KOPT-K1 (cell line): Measurements from ENCODE around the gene ATP11A.
"Not testable (repeated sequence)": the region's sequence is repeated elsewhere in the genome, so short reads cannot be mapped to it uniquely, and the experiment has no call there.

Experiments
- H3K27ac ChIP-seq: fragments of 200-600 bp; sonication (generic); 2 replicates; pipeline ENCODE4 v1.5.1; 2016; ENCODE audit warnings: antibody characterized with exemption, mild to moderate bottlenecking, low read depth, low read length; ENCODE audit not compliant: poor library complexity, severe bottlenecking
- H3K36me3 ChIP-seq: fragments of 200-600 bp; sonication (generic); 2 replicates; pipeline ENCODE4 v1.5.1; 2017; ENCODE audit warnings: antibody characterized with exemption, mild to moderate bottlenecking, low read length, moderate library complexity; ENCODE audit not compliant: insufficient read depth
- H3K9me3 ChIP-seq: fragments of 200-600 bp; sonication (generic); 2 replicates; pipeline ENCODE4 v1.5.1; 2017; ENCODE audit warnings: antibody characterized with exemption, low read length, mild to moderate bottlenecking; ENCODE audit not compliant: insufficient read depth, poor library complexity, severe bottlenecking

ATP11A gene

DNA sequence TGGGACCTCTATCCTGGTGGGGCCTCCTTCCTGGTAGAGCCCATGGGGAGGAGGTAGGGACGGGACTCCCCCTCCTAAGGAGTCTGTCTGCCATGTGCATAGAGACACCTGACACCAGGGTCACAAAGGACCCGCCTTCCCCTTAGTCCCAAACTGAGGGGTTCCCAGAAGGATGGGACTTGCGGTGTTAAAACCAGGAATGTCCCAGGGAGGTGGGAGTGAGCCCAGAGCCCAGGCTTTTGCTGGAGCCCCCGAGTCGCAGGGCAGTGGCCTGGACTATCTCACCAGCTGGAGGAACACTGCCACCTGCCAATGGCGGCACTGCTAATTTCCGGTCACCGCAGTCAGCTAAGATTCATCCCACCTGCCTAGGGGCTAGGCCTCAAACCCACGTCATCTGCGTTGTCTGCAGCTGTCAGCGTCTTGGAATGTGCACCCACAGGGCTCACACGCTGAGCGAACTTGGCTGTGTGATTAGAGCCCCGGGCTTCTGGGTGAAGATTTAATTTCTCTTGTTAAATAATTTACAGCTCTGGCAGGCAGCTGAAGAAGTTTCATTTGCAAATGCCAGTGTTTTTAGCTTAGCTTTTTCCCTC is 31.9 kb upstream of the ATP11A start:
- Histone ChIP-seq H3K9me3 (no peaks in the 10 kb centered on the region), H3K36me3 (no peaks in the 10 kb centered on the region), H3K27ac (no peak overlapping the region)

DNA sequence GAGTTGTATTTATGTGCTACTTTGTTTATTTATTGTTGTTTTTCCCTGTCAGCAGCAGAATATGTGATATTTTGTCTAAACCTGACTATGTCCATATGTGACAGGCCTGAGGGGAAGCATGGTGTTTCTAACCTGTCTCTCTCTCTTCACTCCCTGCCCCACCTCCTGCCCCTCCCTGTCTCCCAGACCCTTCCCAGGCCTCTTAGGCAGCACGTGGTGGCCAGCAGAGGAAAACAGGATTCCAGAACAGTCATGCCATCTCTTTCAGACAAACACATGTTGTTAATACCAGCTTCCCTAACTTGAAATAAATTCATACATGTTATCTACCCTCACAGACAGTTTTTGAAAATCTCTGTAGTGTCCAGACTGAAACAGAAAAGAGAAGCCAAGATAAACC is 31.0 kb upstream of the ATP11A start:
- Histone ChIP-seq H3K36me3 (no peaks in the 10 kb centered on the region), H3K9me3 (no peaks in the 10 kb centered on the region), H3K27ac (no peak overlapping the region)

GRCh38 chr13:112661291-112661690 is 28.5 kb upstream of the ATP11A start:
- H3K9me3 ChIP-seq: no peaks in the 10 kb centered on the region
- no peaks in the 10 kb centered on the region for H3K36me3 ChIP-seq
- no peak overlapping the region for H3K27ac ChIP-seq

- Histone ChIP-seq H3K27ac (no peak overlapping the region), H3K9me3 (no peaks in the 10 kb centered on the region), H3K36me3 (no peaks in the 10 kb centered on the region)
Measured at GRCh38 chr13:112664501-112665203, 25.2 kb upstream of the ATP11A start.

DNA sequence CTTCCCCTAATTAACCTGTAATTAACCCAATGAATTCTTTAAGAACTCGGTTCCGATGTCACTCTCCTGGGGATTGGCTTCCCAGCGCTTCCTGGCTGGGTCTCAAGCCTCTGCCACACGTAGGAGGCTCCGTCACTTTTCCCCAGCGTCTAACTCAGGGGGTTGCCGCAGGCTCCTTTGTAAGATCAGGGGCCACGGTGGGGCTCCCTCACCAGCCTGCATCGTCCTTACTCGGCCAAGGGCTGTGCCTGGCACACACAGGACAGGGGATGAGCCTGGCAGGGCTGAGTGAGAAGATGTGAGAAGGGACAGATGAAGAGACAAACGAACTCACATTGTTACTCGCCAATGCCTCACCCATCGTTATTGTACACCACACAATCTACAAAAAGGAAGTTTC is 20.9 kb upstream of the ATP11A start:
- H3K36me3 ChIP-seq: no peaks in the 10 kb centered on the region
- H3K27ac ChIP-seq: no peak overlapping the region
- no peaks in the 10 kb centered on the region for H3K9me3 ChIP-seq

DNA sequence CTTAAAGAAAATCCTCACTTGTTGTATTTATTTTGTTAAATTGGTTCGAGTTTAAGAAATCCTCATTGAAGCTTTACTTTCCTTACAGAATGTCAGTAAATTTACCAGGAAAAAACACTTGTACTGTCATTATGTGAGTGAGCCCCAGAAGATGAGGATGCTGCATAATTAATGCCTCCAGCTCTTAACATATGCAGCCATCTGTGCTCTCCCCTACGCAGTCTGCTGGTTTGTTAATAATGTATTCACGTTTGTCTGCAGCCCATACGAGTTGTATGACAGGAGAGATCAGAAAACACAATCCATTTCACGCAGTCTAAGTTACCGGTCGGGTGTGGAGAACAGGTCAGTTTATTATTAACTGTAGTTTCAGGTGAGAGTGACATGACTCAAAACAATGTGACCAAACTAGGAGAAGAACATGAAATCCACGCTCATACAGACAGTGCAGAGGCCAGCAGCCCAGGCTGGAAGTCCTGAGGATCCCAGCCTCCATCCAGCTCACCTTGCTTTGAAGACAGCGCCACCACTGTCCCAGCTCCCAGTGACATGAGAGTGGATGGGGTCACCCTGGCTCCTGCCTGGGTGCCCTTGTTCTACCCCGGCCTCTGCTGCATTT is 19.8 kb upstream of the ATP11A start:
- no peaks in the 10 kb centered on the region for H3K36me3 ChIP-seq
- H3K27ac ChIP-seq: no peak overlapping the region
- no peaks in the 10 kb centered on the region for H3K9me3 ChIP-seq

- Histone ChIP-seq H3K36me3 (no peaks in the 10 kb centered on the region), H3K9me3 (no peaks in the 10 kb centered on the region), H3K27ac (no peak overlapping the region)
Measured at GRCh38 chr13:112670864-112671263, 19.0 kb upstream of the ATP11A start.

- no peaks in the 10 kb centered on the region for H3K9me3 ChIP-seq
- no peak overlapping the region for H3K27ac ChIP-seq
- no peaks in the 10 kb centered on the region for H3K36me3 ChIP-seq
Measured at GRCh38 chr13:112671359-112671758, 18.5 kb upstream of the ATP11A start.

- H3K36me3 ChIP-seq: no peaks in the 10 kb centered on the region
- H3K9me3 ChIP-seq: no peaks in the 10 kb centered on the region
- peak overlapping the region; percentile 73 for H3K27ac ChIP-seq
Measured at GRCh38 chr13:112672651-112673284, 17.1 kb upstream of the ATP11A start.

- no peaks in the 10 kb centered on the region for H3K36me3 ChIP-seq
- no peaks in the 10 kb centered on the region for H3K9me3 ChIP-seq
- H3K27ac ChIP-seq: peak overlapping the region; percentile 73
Measured at GRCh38 chr13:112674412-112675365, 15.1 kb upstream of the ATP11A start.

GRCh38 chr13:112675366-112675756 is 14.5 kb upstream of the ATP11A start:
- Histone ChIP-seq H3K9me3 (no peaks in the 10 kb centered on the region), H3K36me3 (no peaks in the 10 kb centered on the region), H3K27ac (no peak overlapping the region)

DNA sequence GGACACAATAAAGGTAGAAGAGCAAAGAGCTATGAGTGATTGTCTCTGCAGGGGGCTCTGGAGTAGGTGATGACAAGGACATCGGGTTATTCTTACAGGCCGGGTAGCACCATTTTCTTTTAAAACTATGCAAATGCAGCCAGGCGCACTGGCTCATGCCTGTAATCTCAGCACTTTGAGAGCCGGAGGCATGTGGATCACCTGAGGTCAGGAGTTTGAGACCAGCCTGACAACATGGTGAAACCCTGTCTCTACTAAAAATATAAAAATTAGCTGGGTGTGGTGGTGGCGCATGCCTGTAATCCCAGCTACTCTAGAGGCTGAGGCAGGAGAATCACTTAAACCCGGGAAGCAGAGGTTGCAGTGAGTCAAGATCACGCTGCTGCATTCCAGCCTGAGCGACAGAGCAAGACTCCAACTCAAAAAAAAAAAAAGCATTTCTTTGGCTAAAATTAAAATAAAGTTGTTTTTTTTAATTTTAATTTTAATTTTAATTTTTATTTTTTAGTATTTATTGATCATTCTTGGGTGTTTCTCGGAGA is 12.3 kb upstream of the ATP11A start:
- H3K9me3 ChIP-seq, H3K27ac ChIP-seq: not testable (repeated sequence)

GRCh38 chr13:112679381-112679780 is 10.5 kb upstream of the ATP11A start:
- no peaks in the 10 kb centered on the region for H3K36me3 ChIP-seq
- H3K9me3 ChIP-seq: no peaks in the 10 kb centered on the region
- H3K27ac ChIP-seq: no peak overlapping the region

More for the DNA sequence above, 12.3 kb upstream of the ATP11A start:
- H3K36me3 ChIP-seq: not testable (repeated sequence)

DNA sequence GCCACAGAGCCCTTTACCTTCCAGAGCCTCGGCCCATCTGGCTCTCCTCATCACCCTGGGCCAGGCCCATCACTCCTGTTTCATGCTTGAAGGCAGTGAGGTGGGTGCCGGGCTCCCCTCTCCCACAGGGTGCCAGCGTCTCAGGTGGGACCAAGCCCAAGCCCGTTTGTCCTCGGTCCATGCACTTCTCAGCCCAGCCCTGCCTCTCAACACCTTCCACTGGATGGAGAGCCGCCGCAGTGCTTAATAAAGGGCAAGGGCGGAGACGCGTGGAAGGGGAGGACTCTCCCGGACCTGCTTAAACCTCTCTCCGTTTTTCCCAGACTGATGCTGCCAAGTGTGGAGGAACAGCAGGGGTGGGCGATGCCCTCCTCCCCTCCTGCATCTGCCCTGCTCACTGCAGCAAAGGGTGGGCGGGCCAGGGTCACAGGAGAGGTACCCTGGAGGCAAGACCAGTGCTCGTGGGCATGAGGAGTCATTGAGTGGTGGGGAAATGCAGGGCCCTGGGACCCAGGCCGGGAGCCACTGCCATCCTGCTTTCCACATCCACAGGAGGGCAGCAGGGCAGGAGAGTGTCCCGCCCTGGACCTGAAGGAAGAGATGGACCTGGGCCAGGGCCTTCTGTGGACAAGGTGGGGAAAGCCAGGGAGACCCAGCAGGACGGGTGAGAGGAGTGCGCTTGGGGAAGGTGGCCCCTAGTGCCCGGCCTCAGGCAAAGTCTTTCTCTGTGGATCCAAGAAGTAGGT is 9.7 kb upstream of the ATP11A start:
- no peak overlapping the region for H3K27ac ChIP-seq
- no peaks in the 10 kb centered on the region for H3K36me3 ChIP-seq
- H3K9me3 ChIP-seq: no peaks in the 10 kb centered on the region
